Loucy (cell line): Measurements from ENCODE around the gene FBXO47.
"Not testable (repeated sequence)": the region's sequence is repeated elsewhere in the genome, so short reads cannot be mapped to it uniquely, and the experiment has no call there.

Source experiments
- H2AFZ ChIP-seq: fragments of 200-600 bp; sonication (generic); 2 replicates; pipeline ENCODE4 v1.6.0; 2016; ENCODE audit warnings: antibody characterized with exemption, mild to moderate bottlenecking, low read length, moderate library complexity
- H3F3A ChIP-seq: fragments of 200-600 bp; 2 replicates; pipeline ENCODE4 v1.6.0; 2016; ENCODE audit warnings: antibody characterized with exemption, low read depth, mild to moderate bottlenecking
- H3K27me3 ChIP-seq: fragments of 200-600 bp; sonication (generic); 2 replicates; pipeline ENCODE4 v1.6.1; 2014; ENCODE audit warnings: low read length, mild to moderate bottlenecking; ENCODE audit not compliant: insufficient read depth, poor library complexity, severe bottlenecking
- H3K36me3 ChIP-seq: fragments of 200-600 bp; sonication (generic); 2 replicates; pipeline ENCODE4 v1.6.1; 2016; ENCODE audit warnings: low read length; ENCODE audit not compliant: insufficient read depth
- H3K4me1 ChIP-seq: fragments of 200-600 bp; sonication (generic); 2 replicates; pipeline ENCODE4 v1.5.1; 2014; ENCODE audit warnings: low read length, mild to moderate bottlenecking; ENCODE audit not compliant: insufficient read depth, poor library complexity, severe bottlenecking
- H3K4me2 ChIP-seq: fragments of 200-600 bp; sonication (generic); 2 replicates; pipeline ENCODE4 v1.6.0; 2014; ENCODE audit warnings: antibody characterized with exemption, low read length, low read depth, mild to moderate bottlenecking; ENCODE audit not compliant: poor library complexity, severe bottlenecking
- H3K4me3 ChIP-seq: fragments of 200-600 bp; sonication (generic); 2 replicates; pipeline ENCODE4 v1.5.1; 2014; ENCODE audit warnings: low read length, mild to moderate bottlenecking, mixed read lengths; ENCODE audit not compliant: poor library complexity, severe bottlenecking
- H3K79me2 ChIP-seq: fragments of 200-600 bp; sonication (generic); 2 replicates; pipeline ENCODE4 v1.6.1; 2014; ENCODE audit warnings: low read length; ENCODE audit not compliant: insufficient read depth
- H3K9ac ChIP-seq: fragments of 200-600 bp; sonication (generic); 2 replicates; pipeline ENCODE4 v1.6.0; 2014; ENCODE audit warnings: mild to moderate bottlenecking, low read depth, low read length, moderate library complexity; ENCODE audit not compliant: poor library complexity, severe bottlenecking
- H3K9me2 ChIP-seq: fragments of 200-600 bp; sonication (generic); replicated peaks from 2 replicates; pipeline ENCODE4 v1.6.1; 2016; ENCODE audit warnings: low read depth, low read length, mixed read lengths
- H3K9me3 ChIP-seq: fragments of 200-600 bp; sonication (generic); 2 replicates; pipeline ENCODE4 v1.6.1; 2014; ENCODE audit warnings: mild to moderate bottlenecking, antibody characterized with exemption, low read length, low read depth; ENCODE audit not compliant: insufficient read depth
- H4K20me1 ChIP-seq: fragments of 200-600 bp; sonication (generic); 2 replicates; pipeline ENCODE4 v1.6.0; 2014; ENCODE audit warnings: antibody characterized with exemption, low read length, mild to moderate bottlenecking; ENCODE audit not compliant: insufficient read depth, poor library complexity, severe bottlenecking
- EZH2phosphoT487 ChIP-seq: fragments of 200-600 bp; IDR thresholded peaks from 2 replicates; pipeline ENCODE4 v1.6.1; 2018; ENCODE audit warnings: antibody characterized with exemption, mild to moderate bottlenecking, moderate library complexity, borderline replicate concordance
- TF ChIP-seq, protein P1 (sequence below): fragments of 200-600 bp; sonication (generic); conservative IDR thresholded peaks from 2 replicates; pipeline ENCODE4 v1.5.1; 2014; ENCODE audit warnings: mild to moderate bottlenecking, antibody characterized with exemption, low read length

FBXO47 gene

DNA sequence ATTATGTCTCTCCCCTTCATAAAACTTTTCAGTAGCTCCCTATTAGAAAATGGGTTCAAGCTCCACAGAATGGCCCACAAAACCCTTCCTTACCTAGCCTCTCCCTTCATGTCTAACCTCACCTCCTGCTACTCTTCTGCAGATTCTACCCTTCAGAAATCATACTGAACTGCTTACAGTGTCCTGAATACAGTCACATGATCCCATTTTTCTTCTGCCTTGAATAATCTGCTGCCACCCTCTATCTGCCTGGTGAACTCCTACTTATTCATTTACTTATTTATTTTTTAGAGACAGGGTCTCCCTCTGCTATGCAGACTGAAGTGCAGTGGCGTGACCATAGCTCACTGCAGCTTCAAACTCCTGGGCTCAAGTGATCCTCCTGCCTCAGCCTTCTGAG lies 26.8 kb downstream of the FBXO47 start:
- TF ChIP-seq, protein P1, sequence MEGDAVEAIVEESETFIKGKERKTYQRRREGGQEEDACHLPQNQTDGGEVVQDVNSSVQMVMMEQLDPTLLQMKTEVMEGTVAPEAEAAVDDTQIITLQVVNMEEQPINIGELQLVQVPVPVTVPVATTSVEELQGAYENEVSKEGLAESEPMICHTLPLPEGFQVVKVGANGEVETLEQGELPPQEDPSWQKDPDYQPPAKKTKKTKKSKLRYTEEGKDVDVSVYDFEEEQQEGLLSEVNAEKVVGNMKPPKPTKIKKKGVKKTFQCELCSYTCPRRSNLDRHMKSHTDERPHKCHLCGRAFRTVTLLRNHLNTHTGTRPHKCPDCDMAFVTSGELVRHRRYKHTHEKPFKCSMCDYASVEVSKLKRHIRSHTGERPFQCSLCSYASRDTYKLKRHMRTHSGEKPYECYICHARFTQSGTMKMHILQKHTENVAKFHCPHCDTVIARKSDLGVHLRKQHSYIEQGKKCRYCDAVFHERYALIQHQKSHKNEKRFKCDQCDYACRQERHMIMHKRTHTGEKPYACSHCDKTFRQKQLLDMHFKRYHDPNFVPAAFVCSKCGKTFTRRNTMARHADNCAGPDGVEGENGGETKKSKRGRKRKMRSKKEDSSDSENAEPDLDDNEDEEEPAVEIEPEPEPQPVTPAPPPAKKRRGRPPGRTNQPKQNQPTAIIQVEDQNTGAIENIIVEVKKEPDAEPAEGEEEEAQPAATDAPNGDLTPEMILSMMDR: no peak
- TF ChIP-seq EZH2phosphoT487: no peak
- Histone ChIP-seq H3K9me3 (no peaks in the 10 kb centered on the region), H3K4me2 (no peak overlapping the region), H3K79me2 (no peaks in the 10 kb centered on the region), H3K4me1 (no peaks in the 10 kb centered on the region), H3F3A (no peaks in the 10 kb centered on the region), H2AFZ (peak overlapping the region; percentile 58), H3K27me3 (no peaks in the 10 kb centered on the region), H3K4me3 (no peak overlapping the region), H3K9ac (no peak overlapping the region), H4K20me1 (no peaks in the 10 kb centered on the region), H3K36me3 (no peaks in the 10 kb centered on the region), H3K9me2 (no peaks in the 10 kb centered on the region)

DNA sequence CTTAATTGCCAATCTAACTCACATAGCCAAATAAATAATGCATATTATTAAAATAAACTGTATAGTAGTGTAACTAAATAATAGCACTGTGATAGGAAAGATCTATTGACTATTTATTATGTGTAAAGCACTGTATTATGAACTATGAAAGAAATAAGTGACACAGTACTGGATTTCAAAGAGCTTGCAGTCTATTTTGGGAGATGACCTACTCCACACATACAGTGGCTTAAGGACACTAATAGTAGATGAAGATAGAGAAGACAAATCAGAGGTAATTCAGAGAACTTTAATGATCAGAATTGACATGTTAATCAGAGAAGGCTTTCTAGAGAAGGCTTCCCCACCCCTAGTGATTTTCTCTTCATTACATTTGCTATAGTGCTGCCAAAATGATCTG lies 27.2 kb downstream of the FBXO47 start:
- H3K9ac ChIP-seq: no peak overlapping the region
- no peak overlapping the region for H3K4me3 ChIP-seq
- no peaks in the 10 kb centered on the region for H4K20me1 ChIP-seq
- no peaks in the 10 kb centered on the region for H3K9me3 ChIP-seq
- H2AFZ ChIP-seq: peak overlapping the region; percentile 58
- H3K4me2 ChIP-seq: no peak overlapping the region
- no peaks in the 10 kb centered on the region for H3K27me3 ChIP-seq
- no peak for TF ChIP-seq EZH2phosphoT487
- TF ChIP-seq, protein P1: no peak
- no peaks in the 10 kb centered on the region for H3K4me1 ChIP-seq
- H3K79me2 ChIP-seq: no peaks in the 10 kb centered on the region
- H3K36me3 ChIP-seq: no peaks in the 10 kb centered on the region
- H3F3A ChIP-seq: no peaks in the 10 kb centered on the region
- H3K9me2 ChIP-seq: no peaks in the 10 kb centered on the region

DNA sequence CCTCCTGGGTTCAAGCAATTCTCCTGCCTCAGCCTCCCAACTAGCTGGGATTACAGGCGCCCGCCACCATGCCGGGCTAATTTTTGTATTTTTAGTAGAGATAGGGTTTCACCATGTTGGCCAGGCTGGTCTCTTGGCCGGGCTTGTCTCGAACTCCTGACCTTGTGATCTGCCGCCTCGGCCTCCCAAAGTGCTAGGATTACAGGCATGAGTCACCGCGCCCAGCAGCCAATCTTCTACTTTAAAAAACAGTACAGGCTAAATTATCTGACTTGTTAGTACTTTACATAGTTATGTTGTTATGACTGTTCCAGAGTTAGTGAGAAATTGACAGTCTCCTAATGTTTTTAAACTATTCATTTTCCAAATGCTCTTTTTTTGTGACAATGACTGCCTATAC lies 33.2 kb downstream of the FBXO47 start:
- H3F3A ChIP-seq, H3K36me3 ChIP-seq, H3K9me3 ChIP-seq, H4K20me1 ChIP-seq, H3K9me2 ChIP-seq, H3K4me3 ChIP-seq, H3K4me2 ChIP-seq, H2AFZ ChIP-seq, H3K79me2 ChIP-seq, H3K4me1 ChIP-seq, H3K27me3 ChIP-seq, H3K9ac ChIP-seq: not testable (repeated sequence)

DNA sequence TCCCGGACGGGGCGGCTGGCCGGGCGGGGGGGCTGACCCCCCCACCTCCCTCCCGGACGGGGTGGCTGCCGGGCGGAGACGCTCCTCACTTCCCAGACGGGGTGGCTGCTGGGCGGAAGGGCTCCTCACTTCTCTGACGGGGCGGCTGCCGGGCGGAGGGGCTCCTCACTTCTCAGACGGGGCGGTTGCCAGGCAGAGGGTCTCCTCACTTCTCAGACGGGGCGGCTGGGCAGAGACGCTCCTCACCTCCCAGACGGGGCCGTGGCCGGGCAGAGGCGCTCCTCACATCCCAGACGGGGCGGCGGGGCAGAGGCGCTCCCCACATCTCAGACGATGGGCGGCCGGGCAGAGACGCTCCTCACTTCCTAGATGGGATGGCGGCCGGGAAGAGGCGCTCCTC lies 36.4 kb downstream of the FBXO47 start:
- not testable (repeated sequence) for H3K79me2 ChIP-seq, H2AFZ ChIP-seq, H3F3A ChIP-seq, H3K9me3 ChIP-seq, H3K9me2 ChIP-seq, H3K4me3 ChIP-seq, H3K4me2 ChIP-seq, H3K27me3 ChIP-seq, H3K36me3 ChIP-seq, H4K20me1 ChIP-seq, H3K9ac ChIP-seq
- peaks cover 13% of the 10 kb centered on the region for H3K4me1 ChIP-seq
